Activated naive CD8-positive, alpha-beta T cell treated with anti-CD3 and anti-CD28 coated beads for 36 hours (primary cell): Measurements from ENCODE around the gene MTMR2. TPM values are rescaled to one million over a fixed set of nuclear protein-coding genes. Genes with fewer than 3 reads are reported as not detected.
"Not testable (repeated sequence)": the region's sequence is repeated elsewhere in the genome, so short reads cannot be mapped to it uniquely, and the experiment has no call there.

Source experiments
- DNase-seq: peaks from one replicate; pipeline ENCODE4 v3.0.0; 2021
- H3K27ac Mint-ChIP-seq: one replicate; pipeline ENCODE4 v1.8.0; 2022; ENCODE audit warnings: mild to moderate bottlenecking, moderate library complexity, mixed read lengths
- H3K27me3 Mint-ChIP-seq: one replicate; pipeline ENCODE4 v1.8.0; 2022; ENCODE audit warnings: mild to moderate bottlenecking, mixed read lengths
- H3K36me3 Mint-ChIP-seq: one replicate; pipeline ENCODE4 v1.8.0; 2021; ENCODE audit warnings: mild to moderate bottlenecking, mixed read lengths
- H3K4me1 Mint-ChIP-seq: one replicate; pipeline ENCODE4 v1.8.0; 2021; ENCODE audit warnings: mixed read lengths
- H3K4me3 Mint-ChIP-seq: one replicate; pipeline ENCODE4 v1.8.0; 2022; ENCODE audit warnings: mild to moderate bottlenecking, moderate library complexity, mixed read lengths
- H3K9me3 Mint-ChIP-seq: one replicate; pipeline ENCODE4 v1.8.0; 2022; ENCODE audit warnings: mixed read lengths
- total RNA-seq, 2 experiments: library from RNA; stranded (reverse); gene quantifications; one replicate each; pipeline ENCODE4 v1.2.3, GENCODE V29; 2021

The MTMR2 gene
- total RNA-seq, 2 experiments from 2014 or later: 48.0 to 51.7 TPM

GRCh38 chr11:95883381-95883780, 40.5 kb downstream of the MTMR2 start:
- Mint-ChIP-seq H3K27me3 (no peaks in the 10 kb centered on the region), H3K4me3 (no peak overlapping the region), H3K4me1 (peaks cover 3% of the 10 kb centered on the region), H3K27ac (no peak overlapping the region), H3K9me3 (no peaks in the 10 kb centered on the region), H3K36me3 (peaks cover 15% of the 10 kb centered on the region)
- no peak for DNase-seq

GRCh38 chr11:95877291-95877690, 46.6 kb downstream of the MTMR2 start:
- H3K27ac Mint-ChIP-seq: peak overlapping the region; percentile 13

GRCh38 chr11:95870877-95871276, 53.0 kb downstream of the MTMR2 start:
- not testable (repeated sequence) for H3K27ac Mint-ChIP-seq, H3K4me3 Mint-ChIP-seq, DNase-seq, H3K27me3 Mint-ChIP-seq, H3K4me1 Mint-ChIP-seq, H3K9me3 Mint-ChIP-seq
- H3K36me3 Mint-ChIP-seq: peaks cover 21% of the 10 kb centered on the region

More at GRCh38 chr11:95877291-95877690, 46.6 kb downstream of the MTMR2 start:
- Mint-ChIP-seq H3K36me3 (peaks cover 44% of the 10 kb centered on the region), H3K9me3 (peaks cover 8% of the 10 kb centered on the region), H3K4me1 (peaks cover 13% of the 10 kb centered on the region), H3K27me3 (no peaks in the 10 kb centered on the region), H3K4me3 (no peak overlapping the region)
- DNase-seq: no peak

GRCh38 chr11:95867105-95867504, 56.8 kb downstream of the MTMR2 start:
- Mint-ChIP-seq H3K36me3 (peaks cover 10% of the 10 kb centered on the region), H3K9me3 (no peaks in the 10 kb centered on the region), H3K4me1 (no peaks in the 10 kb centered on the region), H3K27ac (no peak overlapping the region), H3K4me3 (no peak overlapping the region), H3K27me3 (no peaks in the 10 kb centered on the region)
- DNase-seq: no peak

GRCh38 chr11:95863486-95864140, 60.3 kb downstream of the MTMR2 start:
- Mint-ChIP-seq H3K4me3 (no peak overlapping the region), H3K36me3 (peaks cover 12% of the 10 kb centered on the region), H3K27ac (no peak overlapping the region), H3K27me3 (no peaks in the 10 kb centered on the region), H3K9me3 (no peaks in the 10 kb centered on the region), H3K4me1 (peaks cover 1% of the 10 kb centered on the region)
- DNase-seq: no peak

GRCh38 chr11:95860024-95860423, 63.9 kb downstream of the MTMR2 start:
- not testable (repeated sequence) for H3K27me3 Mint-ChIP-seq, DNase-seq, H3K4me1 Mint-ChIP-seq, H3K4me3 Mint-ChIP-seq, H3K9me3 Mint-ChIP-seq, H3K27ac Mint-ChIP-seq
- peaks cover 10% of the 10 kb centered on the region for H3K36me3 Mint-ChIP-seq

GRCh38 chr11:95854362-95854761, 69.5 kb downstream of the MTMR2 start:
- not testable (repeated sequence) for H3K27me3 Mint-ChIP-seq, H3K27ac Mint-ChIP-seq, H3K36me3 Mint-ChIP-seq, H3K9me3 Mint-ChIP-seq, H3K4me1 Mint-ChIP-seq, H3K4me3 Mint-ChIP-seq, DNase-seq

- Mint-ChIP-seq H3K27ac (no peak overlapping the region), H3K4me1 (peaks cover 9% of the 10 kb centered on the region), H3K36me3 (peaks cover 3% of the 10 kb centered on the region), H3K4me3 (no peak overlapping the region), H3K27me3 (no peaks in the 10 kb centered on the region), H3K9me3 (no peaks in the 10 kb centered on the region)
- DNase-seq: no peak
Observed at GRCh38 chr11:95853862-95854261, 70.0 kb downstream of the MTMR2 start.

GRCh38 chr11:95853138-95853537, 70.8 kb downstream of the MTMR2 start:
- H3K4me3 Mint-ChIP-seq: no peak overlapping the region
- peaks cover 9% of the 10 kb centered on the region for H3K4me1 Mint-ChIP-seq
- no peaks in the 10 kb centered on the region for H3K27me3 Mint-ChIP-seq
- H3K27ac Mint-ChIP-seq: no peak overlapping the region
- DNase-seq: no peak
- H3K9me3 Mint-ChIP-seq: no peaks in the 10 kb centered on the region
- H3K36me3 Mint-ChIP-seq: peaks cover 3% of the 10 kb centered on the region

- Mint-ChIP-seq H3K36me3 (peaks cover 7% of the 10 kb centered on the region), H3K27me3 (no peaks in the 10 kb centered on the region), H3K27ac (no peak overlapping the region), H3K4me1 (peaks cover 9% of the 10 kb centered on the region), H3K4me3 (no peak overlapping the region), H3K9me3 (no peaks in the 10 kb centered on the region)
- no peak for DNase-seq
Observed at GRCh38 chr11:95850137-95850536, 73.8 kb downstream of the MTMR2 start.

- H3K4me3 Mint-ChIP-seq: no peak overlapping the region
- H3K9me3 Mint-ChIP-seq: no peaks in the 10 kb centered on the region
- no peaks in the 10 kb centered on the region for H3K27me3 Mint-ChIP-seq
- H3K27ac Mint-ChIP-seq: no peak overlapping the region
- peak; percentile 4 for DNase-seq
- peaks cover 6% of the 10 kb centered on the region for H3K36me3 Mint-ChIP-seq
- H3K4me1 Mint-ChIP-seq: peaks cover 5% of the 10 kb centered on the region
Observed at GRCh38 chr11:95849087-95849825, 74.7 kb downstream of the MTMR2 start.

GRCh38 chr11:95845167-95845566, 78.7 kb downstream of the MTMR2 start:
- no peak overlapping the region for H3K27ac Mint-ChIP-seq
- no peak overlapping the region for H3K4me3 Mint-ChIP-seq
- DNase-seq: no peak
- no peaks in the 10 kb centered on the region for H3K27me3 Mint-ChIP-seq
- H3K4me1 Mint-ChIP-seq: no peaks in the 10 kb centered on the region
- H3K36me3 Mint-ChIP-seq: peaks cover 6% of the 10 kb centered on the region
- no peaks in the 10 kb centered on the region for H3K9me3 Mint-ChIP-seq

- Mint-ChIP-seq H3K4me3 (no peak overlapping the region), H3K27ac (no peak overlapping the region), H3K9me3 (no peaks in the 10 kb centered on the region), H3K4me1 (peaks cover 6% of the 10 kb centered on the region), H3K36me3 (peaks cover 11% of the 10 kb centered on the region), H3K27me3 (no peaks in the 10 kb centered on the region)
- peak; percentile 41 for DNase-seq
Observed at GRCh38 chr11:95835768-95836488, 88.0 kb downstream of the MTMR2 start.

- Mint-ChIP-seq H3K27ac (no peak overlapping the region), H3K4me3 (no peak overlapping the region), H3K27me3 (no peaks in the 10 kb centered on the region), H3K36me3 (peaks cover 13% of the 10 kb centered on the region), H3K4me1 (peaks cover 9% of the 10 kb centered on the region), H3K9me3 (no peaks in the 10 kb centered on the region)
- DNase-seq: no peak
Observed at GRCh38 chr11:95835351-95835750, 88.6 kb downstream of the MTMR2 start.

GRCh38 chr11:95833378-95833777, 90.5 kb downstream of the MTMR2 start:
- Mint-ChIP-seq H3K36me3 (peaks cover 20% of the 10 kb centered on the region), H3K27me3 (no peaks in the 10 kb centered on the region), H3K9me3 (no peaks in the 10 kb centered on the region), H3K4me3 (no peak overlapping the region), H3K27ac (no peak overlapping the region), H3K4me1 (peaks cover 9% of the 10 kb centered on the region)
- no peak for DNase-seq
